H1 (cell line): Measurements from ENCODE around the gene XPO6. TPM values are rescaled to one million over a fixed set of nuclear protein-coding genes. Genes with fewer than 3 reads are reported as not detected.

Experiments
- BRCA1 ChIP-seq: IDR thresholded peaks from 2 replicates; pipeline ENCODE4 v1.6.1; 2012; ENCODE audit warnings: low read depth, low read length, improper control_type of control experiment
- CREB1 ChIP-seq: IDR thresholded peaks from 2 replicates; pipeline ENCODE4 v1.6.1; 2012; ENCODE audit warnings: inconsistent platforms
- FOSL1 ChIP-seq: IDR thresholded peaks from 2 replicates; pipeline ENCODE4 v1.6.1; 2011; ENCODE audit warnings: mild to moderate bottlenecking, low read depth, low read length, moderate library complexity; ENCODE audit not compliant: insufficient read depth
- GTF2F1 ChIP-seq: IDR thresholded peaks from 2 replicates; pipeline ENCODE4 v1.6.1; 2012; ENCODE audit warnings: low read depth, low read length, improper control_type of control experiment, borderline replicate concordance
- HDAC2 ChIP-seq, 2 experiments: fragments of 300-600 bp in 1 of 2; sonication (generic) in 1 of 2; IDR thresholded peaks; 2 replicates each; pipeline ENCODE4 v1.6.1; 2011 to 2012; ENCODE audit warnings: low read depth in 2 of 2, low read length in 2 of 2, mild to moderate bottlenecking in 2 of 2, moderate library complexity in 2 of 2, borderline replicate concordance in 1 of 2, inconsistent platforms in 1 of 2
- JUN ChIP-seq: IDR thresholded peaks from 2 replicates; pipeline ENCODE4 v1.6.1; 2011; ENCODE audit warnings: low read depth, mild to moderate bottlenecking, improper control_type of control experiment, low read length
- KDM1A ChIP-seq: fragments of 200-600, 300-600 bp; sonication (generic); IDR thresholded peaks from 2 replicates; pipeline ENCODE4 v1.7.1; 2016; ENCODE audit warnings: mild to moderate bottlenecking, low read length, borderline replicate concordance
- POU5F1 ChIP-seq: IDR thresholded peaks from 2 replicates; pipeline ENCODE4 v1.6.1; 2011; ENCODE audit warnings: low read depth, mild to moderate bottlenecking, low read length, moderate library complexity
- RAD21 ChIP-seq, 2 experiments: IDR thresholded peaks in 1 of 2; conservative IDR thresholded peaks in 1 of 2; 2 replicates each; pipeline ENCODE4 v1.6.1; 2011; ENCODE audit warnings: low read depth in 2 of 2, low read length in 2 of 2, improper control_type of control experiment in 1 of 2, inconsistent platforms in 1 of 2, mild to moderate bottlenecking in 1 of 2, moderate library complexity in 1 of 2
- RBBP5 ChIP-seq: IDR thresholded peaks from 2 replicates; pipeline ENCODE4 v1.7.1; 2012; ENCODE audit warnings: low read depth, mild to moderate bottlenecking, inconsistent platforms, low read length, moderate library complexity, borderline replicate concordance
- RNF2 ChIP-seq: fragments of 200-900, 300-1000 bp; sonication (generic); IDR thresholded peaks from 2 replicates; pipeline ENCODE4 v1.7.1; 2016; ENCODE audit warnings: borderline replicate concordance, low read depth, mild to moderate bottlenecking, antibody characterized with exemption, low read length; ENCODE audit not compliant: poor library complexity, severe bottlenecking; ENCODE audit errors: missing control alignments
- RXRA ChIP-seq: IDR thresholded peaks from 2 replicates; pipeline ENCODE4 v1.6.1; 2011; ENCODE audit warnings: low read depth, mild to moderate bottlenecking, low read length, moderate library complexity; ENCODE audit not compliant: insufficient read depth
- SAP30 ChIP-seq: fragments of 300-600 bp; sonication (generic); IDR thresholded peaks from 2 replicates; pipeline ENCODE4 v1.7.1; 2012; ENCODE audit warnings: low read length, moderate library complexity, mild to moderate bottlenecking, inconsistent platforms; ENCODE audit not compliant: insufficient read depth, insufficient replicate concordance
- SUZ12 ChIP-seq: fragments of 200-600 bp; sonication (generic); IDR thresholded peaks from 2 replicates; pipeline ENCODE4 v1.6.1; 2012; ENCODE audit warnings: mild to moderate bottlenecking, inconsistent platforms, low read length, moderate library complexity, mixed read lengths
- TAF1 ChIP-seq: IDR thresholded peaks from 2 replicates; pipeline ENCODE4 v1.6.1; 2011; ENCODE audit warnings: mild to moderate bottlenecking, low read depth, low read length
- TAF7 ChIP-seq: optimal IDR thresholded peaks from 2 replicates; pipeline ENCODE3; 2011; ENCODE audit warnings: low read depth, mild to moderate bottlenecking, inconsistent platforms, low read length, moderate library complexity, borderline replicate concordance
- TCF12 ChIP-seq: IDR thresholded peaks from 2 replicates; pipeline ENCODE4 v1.6.1; 2011; ENCODE audit warnings: low read depth, mild to moderate bottlenecking, low read length
- ZNF274 ChIP-seq: IDR thresholded peaks from 2 replicates; pipeline ENCODE4 v1.7.0; 2012; ENCODE audit warnings: low read length, borderline replicate concordance; ENCODE audit errors: extremely low read depth
- polyA plus RNA-seq, 7 experiments: library from polyadenylated mRNA; depleted of rRNA in 3 of 7; stranded (reverse) in 5 of 7; unstranded in 2 of 7; fragments of >200 nt in 5 of 7; fragments of 200-250 nt in 2 of 7; gene quantifications; 1 replicate in 5 of 7; 2 replicates in 1 of 7; 4 replicates in 1 of 7; pipeline versions ENCODE4 v1.2.1 to v1.2.3, GENCODE V29; 2011 to 2013; ENCODE audit warnings: missing spikeins in 2 of 7, mixed read lengths in 2 of 7
- total RNA-seq: library from RNA; stranded (reverse); fragmentation: NEBNext Ultra II Directional; extraction: Animal tissue kit (Norgen Biotek cat#: 25700); gene quantifications from 2 replicates; pipeline ENCODE4 v1.2.1, GENCODE V29; 2021

Gene XPO6
- total and polyA plus RNA-seq, 2 of the 8 experiments (the other 6 are each of a cell fraction or from before 2014, with no cell fraction given) = 152 to 254 TPM

DNA sequence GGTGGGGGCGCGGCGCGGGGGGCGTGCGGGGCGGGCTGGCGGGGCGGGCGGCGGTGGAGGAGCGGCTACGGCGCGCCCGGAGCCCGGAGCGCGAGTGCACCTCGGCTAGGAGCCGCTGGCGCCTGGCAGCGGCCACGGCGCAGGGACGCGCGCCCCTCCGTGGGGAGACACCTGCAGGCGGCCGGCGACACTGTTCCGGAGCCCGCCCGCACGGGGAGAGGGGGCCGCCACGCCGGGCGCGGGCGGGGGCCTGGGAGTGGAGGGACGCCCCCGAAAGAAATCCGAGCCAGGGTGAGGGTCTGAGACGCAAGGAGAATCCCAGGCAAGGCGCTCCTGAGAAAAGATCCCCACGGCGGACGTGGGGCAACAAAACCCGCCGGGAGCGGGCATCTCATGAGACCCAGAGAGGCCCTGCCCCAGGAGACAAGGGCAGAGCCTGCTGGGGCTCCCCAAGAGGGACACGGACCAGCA is 148.1 kb downstream of the XPO6 start, which contains the start of gene GSG1L (continued):
- TF ChIP-seq GTF2F1 (no peak), RBBP5 (no peak), SUZ12 (peak; percentile 41; the same call in 1 of the 2 replicates), POU5F1 (no peak), HDAC2 (IDR thresholded peaks at IDR 0.05; ENCODE audit: borderline replicate concordance in 1 of 2, low read depth in 2 of 2, low read length in 2 of 2) (no peak), TAF1 (no peak), CREB1 (no peak), TCF12 (no peak), BRCA1 (no peak), SAP30 (no peak), TAF7 (no peak), KDM1A (no peak), FOSL1 (no peak), ZNF274 (no peak), JUN (no peak), RXRA (no peak), RNF2 (no peak), RAD21 (IDR thresholded peaks at IDR 0.05 in 1 of 2, conservative IDR thresholded peaks at IDR 0.05 in 1 of 2; ENCODE audit: low read depth in 2 of 2, low read length in 2 of 2) (peak in 1 of 2 experiments; percentile 21; a peak in 1 of 4 replicates)
